Ishikawa (cell line): ENCODE results near the gene DYNC1I1.

Source experiments
- CEBPB ChIP-seq: IDR thresholded peaks from 2 replicates; pipeline ENCODE4 v1.6.1; 2012
- CREB1 ChIP-seq: IDR thresholded peaks from 2 replicates; pipeline ENCODE4 v1.6.1; 2012; ENCODE audit warnings: low read depth
- EGR1 ChIP-seq: IDR thresholded peaks from 2 replicates; pipeline ENCODE4 v1.6.1; 2012
- EP300 ChIP-seq: IDR thresholded peaks from 2 replicates; pipeline ENCODE4 v1.6.1; 2012; ENCODE audit warnings: borderline replicate concordance
- MAX ChIP-seq: IDR thresholded peaks from 2 replicates; pipeline ENCODE4 v1.6.1; 2012
- RAD21 ChIP-seq: IDR thresholded peaks from 2 replicates; pipeline ENCODE4 v1.6.1; 2012; ENCODE audit warnings: low read depth
- REST ChIP-seq: IDR thresholded peaks from 2 replicates; pipeline ENCODE4 v1.6.1; 2012; ENCODE audit warnings: low read depth, mild to moderate bottlenecking
- TCF12 ChIP-seq: IDR thresholded peaks from 2 replicates; pipeline ENCODE4 v1.6.1; 2012; ENCODE audit warnings: low read depth
- TEAD4 ChIP-seq: IDR thresholded peaks from 2 replicates; pipeline ENCODE4 v1.6.1; 2012
- YY1 ChIP-seq: IDR thresholded peaks from 2 replicates; pipeline ENCODE4 v1.6.1; 2012; ENCODE audit warnings: low read depth
- ZBTB7A ChIP-seq: IDR thresholded peaks from 2 replicates; pipeline ENCODE4 v1.6.1; 2012; ENCODE audit warnings: low read depth

- TF ChIP-seq TEAD4: no peak
- no peak for TF ChIP-seq EP300
- no peak for TF ChIP-seq MAX
- TF ChIP-seq EGR1: no peak
- no peak for TF ChIP-seq ZBTB7A
- TF ChIP-seq REST: no peak
- no peak for TF ChIP-seq CEBPB
- TF ChIP-seq CREB1: no peak
- TF ChIP-seq RAD21: no peak
- TF ChIP-seq TCF12: no peak
- TF ChIP-seq YY1: no peak
These were observed 236.8 kb downstream of the DYNC1I1 start for GRCh38 chr7:96009148-96009547.
